NCI-H146 treated with DMSO at 0.1 percent for 48 hours (cell line): ENCODE data around the gene KLHL33.

Experiments
- DNase-seq: peaks from one replicate; lab custom pipeline; 2025; ENCODE audit not compliant: unreplicated experiment; lab: John Stamatoyannopoulos, UW

KLHL33 gene

GRCh38 chr14:20417250-20418186 is 18.4 kb downstream of the KLHL33 start:
- no peak for DNase-seq

- no peak for DNase-seq
Measured at GRCh38 chr14:20416223-20416622, 19.7 kb downstream of the KLHL33 start.

GRCh38 chr14:20415782-20416206 is 20.2 kb downstream of the KLHL33 start:
- DNase-seq, result peak; percentile 17

- no peak for DNase-seq
Measured at GRCh38 chr14:20413744-20414082, 22.3 kb downstream of the KLHL33 start.

- DNase-seq, result peak; percentile 55
Measured at GRCh38 chr14:20412876-20413743, 22.9 kb downstream of the KLHL33 start, which contains the start of gene TEP1. TEP1 (minus strand) TSS chr14:20413501; CDS start chr14:20408439, 5,062 bp downstream.

GRCh38 chr14:20412411-20412810 is 23.6 kb downstream of the KLHL33 start:
- no peak for DNase-seq

GRCh38 chr14:20409226-20409625 is 26.7 kb downstream of the KLHL33 start:
- DNase-seq, result no peak

GRCh38 chr14:20403521-20403920 is 32.4 kb downstream of the KLHL33 start:
- DNase-seq, result no peak

GRCh38 chr14:20400965-20401593 is 34.9 kb downstream of the KLHL33 start:
- DNase-seq, result no peak

- DNase-seq, result no peak
Measured at GRCh38 chr14:20400589-20400964, 35.4 kb downstream of the KLHL33 start.

- no peak for DNase-seq
Measured at GRCh38 chr14:20397511-20397910, 38.5 kb downstream of the KLHL33 start.

GRCh38 chr14:20391505-20391904 is 44.5 kb downstream of the KLHL33 start:
- DNase-seq, result no peak

GRCh38 chr14:20388159-20388558 is 47.8 kb downstream of the KLHL33 start:
- no peak for DNase-seq

- DNase-seq, result no peak
Measured at GRCh38 chr14:20387576-20387975, 48.4 kb downstream of the KLHL33 start.

- no peak for DNase-seq
Measured at GRCh38 chr14:20386276-20386855, 49.6 kb downstream of the KLHL33 start.

GRCh38 chr14:20384886-20385285 is 51.1 kb downstream of the KLHL33 start:
- no peak for DNase-seq

GRCh38 chr14:20384321-20384720 is 51.6 kb downstream of the KLHL33 start:
- DNase-seq, result no peak

GRCh38 chr14:20383636-20384035 is 52.3 kb downstream of the KLHL33 start:
- no peak for DNase-seq

- no peak for DNase-seq
Measured at GRCh38 chr14:20383032-20383431, 52.9 kb downstream of the KLHL33 start.

- no peak for DNase-seq
Measured at GRCh38 chr14:20382526-20382925, 53.4 kb downstream of the KLHL33 start.

GRCh38 chr14:20381341-20381740 is 54.6 kb downstream of the KLHL33 start:
- no peak for DNase-seq
